ENCODE data around the gene NIPAL3.
"Not testable (repeated sequence)": the region's sequence is repeated elsewhere in the genome, so short reads cannot be mapped to it uniquely, and the experiment has no call there.

NIPAL3 gene

GRCh38 chr1:24516506-24516905, 100.9 kb downstream of the NIPAL3 start:
- Mint-ChIP-seq H3K4me3 (no peak overlapping the region), H3K27me3 (ENCODE audit: low read depth) (peaks cover 5% of the 10 kb centered on the region), H3K27ac (no peak overlapping the region), H3K9me3 (no peaks in the 10 kb centered on the region), H3K36me3 (ENCODE audit: low read depth) (no peaks in the 10 kb centered on the region), H3K4me1 (no peaks in the 10 kb centered on the region)
- TF ChIP-seq CTCF (IDR thresholded peaks at IDR 0.05; ENCODE audit: unreplicated experiment in 3 of 3): no peak

- no peaks in the 10 kb centered on the region for H3K36me3 Mint-ChIP-seq (ENCODE audit: low read depth)
- no peaks in the 10 kb centered on the region for H3K27me3 Mint-ChIP-seq (ENCODE audit: low read depth)
- no peak overlapping the region for H3K27ac Mint-ChIP-seq
- H3K4me3 Mint-ChIP-seq: no peak overlapping the region
- no peak for TF ChIP-seq CTCF (IDR thresholded peaks at IDR 0.05; ENCODE audit: unreplicated experiment in 3 of 3)
- no peaks in the 10 kb centered on the region for H3K9me3 Mint-ChIP-seq
- H3K4me1 Mint-ChIP-seq: no peaks in the 10 kb centered on the region
These were observed 102.3 kb downstream of the NIPAL3 start for GRCh38 chr1:24517898-24518297.

GRCh38 chr1:24520282-24520681, 104.7 kb downstream of the NIPAL3 start:
- not testable (repeated sequence) for H3K27ac Mint-ChIP-seq; H3K27me3 Mint-ChIP-seq (ENCODE audit: low read depth); H3K4me1 Mint-ChIP-seq; H3K4me3 Mint-ChIP-seq; H3K9me3 Mint-ChIP-seq; H3K36me3 Mint-ChIP-seq (ENCODE audit: low read depth)

Measured in nephron (organoid).